SK-N-SH treated with all-trans-retinoic acid at 6 μM for 48 hours (cell line): ENCODE data around the gene PMM2.

Experiments
- ATAC-seq: fragments of 200-7000 bp; cut with Tn5 transposase; 3 replicates; pipeline ENCODE4 v1.9.1; 2020; ENCODE audit warnings: mild to moderate bottlenecking, moderate library complexity
- ARNTL ChIP-seq: fragments of 450-650 bp; formaldehyde crosslinking; IDR thresholded peaks from 2 replicates; pipeline ENCODE4 v1.5.0; 2020; ENCODE audit warnings: low read depth, mild to moderate bottlenecking, moderate library complexity, borderline replicate concordance
- BACH2 ChIP-seq: fragments of 250-450 bp; sonication (Bioruptor Pico); IDR thresholded peaks from 2 replicates; pipeline ENCODE4 v1.9.0; 2021; ENCODE audit warnings: mild to moderate bottlenecking, borderline replicate concordance
- CSDC2 ChIP-seq: fragments of 250-450 bp; sonication (Bioruptor Pico); IDR thresholded peaks from 2 replicates; pipeline ENCODE4 v1.5.0; 2020; ENCODE audit warnings: mild to moderate bottlenecking, moderate library complexity
- CSRNP3 ChIP-seq: fragments of 250-450 bp; sonication (Bioruptor Pico); IDR thresholded peaks from 2 replicates; pipeline ENCODE4 v1.5.1; 2021; ENCODE audit warnings: mild to moderate bottlenecking, moderate library complexity
- ESRRG ChIP-seq: fragments of 250-450 bp; sonication (Bioruptor Pico); IDR thresholded peaks from 2 replicates; pipeline ENCODE4 v1.6.1; 2021; ENCODE audit warnings: mild to moderate bottlenecking
- GLIS3 ChIP-seq: fragments of 250-450 bp; sonication (Bioruptor Pico); IDR thresholded peaks from 2 replicates; pipeline ENCODE4 v1.5.0; 2020; ENCODE audit warnings: mild to moderate bottlenecking, moderate library complexity
- ISL1 ChIP-seq: fragments of 250-450 bp; sonication (Bioruptor Pico); IDR thresholded peaks from 2 replicates; pipeline ENCODE4 v2.1.2; 2022; ENCODE audit warnings: mild to moderate bottlenecking, moderate library complexity
- OSR1 ChIP-seq: fragments of 250-450 bp; sonication (Bioruptor Pico); IDR thresholded peaks from 2 replicates; pipeline ENCODE4 v1.8.0; 2022; ENCODE audit warnings: moderate library complexity, mild to moderate bottlenecking, inconsistent platforms
- PATZ1 ChIP-seq: fragments of 250-450 bp; sonication (Bioruptor Pico); IDR thresholded peaks from 2 replicates; pipeline ENCODE4 v1.8.0; 2020; ENCODE audit warnings: mild to moderate bottlenecking, moderate library complexity, borderline replicate concordance
- POU6F1 ChIP-seq: fragments of 250-450 bp; sonication (Bioruptor Pico); IDR thresholded peaks from 2 replicates; pipeline ENCODE4 v1.8.0; 2021; ENCODE audit warnings: low read depth, mild to moderate bottlenecking, moderate library complexity, borderline replicate concordance
- PPARA ChIP-seq: fragments of 250-450 bp; sonication (Bioruptor Pico); IDR thresholded peaks from 2 replicates; pipeline ENCODE4 v1.5.0; 2020; ENCODE audit warnings: mild to moderate bottlenecking, borderline replicate concordance
- RARB ChIP-seq: fragments of 250-450 bp; sonication (Bioruptor Pico); IDR thresholded peaks from 2 replicates; pipeline ENCODE4 v1.8.0; 2021; ENCODE audit warnings: mild to moderate bottlenecking, moderate library complexity
- SNAI2 ChIP-seq: fragments of 250-450 bp; sonication (Bioruptor Pico); IDR thresholded peaks from 2 replicates; pipeline ENCODE4 v1.5.0; 2020; ENCODE audit warnings: mild to moderate bottlenecking, moderate library complexity
- TCF4 ChIP-seq: fragments of 250-450 bp; sonication (Bioruptor Pico); IDR thresholded peaks from 2 replicates; pipeline ENCODE4 v1.8.0; 2021; ENCODE audit warnings: mild to moderate bottlenecking, moderate library complexity, borderline replicate concordance
- TOX ChIP-seq: fragments of 250-450 bp; sonication (Bioruptor Pico); IDR thresholded peaks from 2 replicates; pipeline ENCODE4 v1.8.0; 2021; ENCODE audit warnings: mild to moderate bottlenecking, moderate library complexity, borderline replicate concordance
- ZC3H10 ChIP-seq: fragments of 250-450 bp; sonication (Bioruptor Pico); IDR thresholded peaks from 2 replicates; pipeline ENCODE4 v1.5.1; 2021; ENCODE audit warnings: mild to moderate bottlenecking, moderate library complexity
- ZFP3 ChIP-seq: fragments of 250-450 bp; sonication (Bioruptor Pico); IDR thresholded peaks from 2 replicates; pipeline ENCODE4 v1.5.0; 2020; ENCODE audit warnings: mild to moderate bottlenecking, moderate library complexity
- ZFP30 ChIP-seq: fragments of 450-650 bp; formaldehyde crosslinking; IDR thresholded peaks from 2 replicates; pipeline ENCODE4 v1.5.0; 2022; ENCODE audit warnings: mild to moderate bottlenecking, moderate library complexity
- ZNF565 ChIP-seq: fragments of 450-650 bp; formaldehyde crosslinking; conservative IDR thresholded peaks from 2 replicates; pipeline ENCODE4 v1.5.0; 2020; ENCODE audit warnings: low read depth, mild to moderate bottlenecking, moderate library complexity
- ZNF70 ChIP-seq: fragments of 450-650 bp; formaldehyde crosslinking; IDR thresholded peaks from 2 replicates; pipeline ENCODE4 v1.5.0; 2020; ENCODE audit warnings: mild to moderate bottlenecking, moderate library complexity
- ZNF8 ChIP-seq: fragments of 450-650 bp; formaldehyde crosslinking; IDR thresholded peaks from 2 replicates; pipeline ENCODE4 v1.5.0; 2020; ENCODE audit warnings: mild to moderate bottlenecking, moderate library complexity
- TF ChIP-seq, protein P1 (sequence below): fragments of 250-450 bp; sonication (Bioruptor Pico); IDR thresholded peaks from 2 replicates; pipeline ENCODE4 v1.5.1; 2020; ENCODE audit warnings: low read depth, mild to moderate bottlenecking, moderate library complexity
- TF ChIP-seq, protein P2 (sequence below): fragments of 250-450 bp; sonication (Bioruptor Pico); IDR thresholded peaks from 2 replicates; pipeline ENCODE4 v1.5.0; 2020; ENCODE audit warnings: mild to moderate bottlenecking, moderate library complexity

The PMM2 gene

GRCh38 chr16:8763899-8764298, 33.7 kb upstream of the PMM2 start:
- TF ChIP-seq PPARA (CRISPR knock-in tag) (no peak), POU6F1 (no peak), TOX (CRISPR knock-in tag) (no peak), SNAI2 (CRISPR knock-in tag) (no peak), TCF4 (no peak), ISL1 (no peak), ZC3H10 (CRISPR knock-in tag) (no peak), ZFP3 (CRISPR knock-in tag) (no peak), CSRNP3 (CRISPR knock-in tag) (no peak), ARNTL (CRISPR knock-in tag) (no peak), PATZ1 (CRISPR knock-in tag) (no peak), ESRRG (CRISPR knock-in tag) (no peak), ZFP30 (CRISPR knock-in tag) (no peak), BACH2 (CRISPR knock-in tag) (no peak), CSDC2 (CRISPR knock-in tag) (no peak)
- TF ChIP-seq, protein P1, sequence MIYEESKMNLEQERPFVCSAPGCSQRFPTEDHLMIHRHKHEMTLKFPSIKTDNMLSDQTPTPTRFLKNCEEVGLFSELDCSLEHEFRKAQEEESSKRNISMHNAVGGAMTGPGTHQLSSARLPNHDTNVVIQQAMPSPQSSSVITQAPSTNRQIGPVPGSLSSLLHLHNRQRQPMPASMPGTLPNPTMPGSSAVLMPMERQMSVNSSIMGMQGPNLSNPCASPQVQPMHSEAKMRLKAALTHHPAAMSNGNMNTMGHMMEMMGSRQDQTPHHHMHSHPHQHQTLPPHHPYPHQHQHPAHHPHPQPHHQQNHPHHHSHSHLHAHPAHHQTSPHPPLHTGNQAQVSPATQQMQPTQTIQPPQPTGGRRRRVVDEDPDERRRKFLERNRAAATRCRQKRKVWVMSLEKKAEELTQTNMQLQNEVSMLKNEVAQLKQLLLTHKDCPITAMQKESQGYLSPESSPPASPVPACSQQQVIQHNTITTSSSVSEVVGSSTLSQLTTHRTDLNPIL (CRISPR knock-in tag): no peak
- TF ChIP-seq, protein P2, sequence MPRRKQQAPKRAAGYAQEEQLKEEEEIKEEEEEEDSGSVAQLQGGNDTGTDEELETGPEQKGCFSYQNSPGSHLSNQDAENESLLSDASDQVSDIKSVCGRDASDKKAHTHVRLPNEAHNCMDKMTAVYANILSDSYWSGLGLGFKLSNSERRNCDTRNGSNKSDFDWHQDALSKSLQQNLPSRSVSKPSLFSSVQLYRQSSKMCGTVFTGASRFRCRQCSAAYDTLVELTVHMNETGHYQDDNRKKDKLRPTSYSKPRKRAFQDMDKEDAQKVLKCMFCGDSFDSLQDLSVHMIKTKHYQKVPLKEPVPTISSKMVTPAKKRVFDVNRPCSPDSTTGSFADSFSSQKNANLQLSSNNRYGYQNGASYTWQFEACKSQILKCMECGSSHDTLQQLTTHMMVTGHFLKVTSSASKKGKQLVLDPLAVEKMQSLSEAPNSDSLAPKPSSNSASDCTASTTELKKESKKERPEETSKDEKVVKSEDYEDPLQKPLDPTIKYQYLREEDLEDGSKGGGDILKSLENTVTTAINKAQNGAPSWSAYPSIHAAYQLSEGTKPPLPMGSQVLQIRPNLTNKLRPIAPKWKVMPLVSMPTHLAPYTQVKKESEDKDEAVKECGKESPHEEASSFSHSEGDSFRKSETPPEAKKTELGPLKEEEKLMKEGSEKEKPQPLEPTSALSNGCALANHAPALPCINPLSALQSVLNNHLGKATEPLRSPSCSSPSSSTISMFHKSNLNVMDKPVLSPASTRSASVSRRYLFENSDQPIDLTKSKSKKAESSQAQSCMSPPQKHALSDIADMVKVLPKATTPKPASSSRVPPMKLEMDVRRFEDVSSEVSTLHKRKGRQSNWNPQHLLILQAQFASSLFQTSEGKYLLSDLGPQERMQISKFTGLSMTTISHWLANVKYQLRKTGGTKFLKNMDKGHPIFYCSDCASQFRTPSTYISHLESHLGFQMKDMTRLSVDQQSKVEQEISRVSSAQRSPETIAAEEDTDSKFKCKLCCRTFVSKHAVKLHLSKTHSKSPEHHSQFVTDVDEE (CRISPR knock-in tag): no peak
- no peak for ATAC-seq

DNA sequence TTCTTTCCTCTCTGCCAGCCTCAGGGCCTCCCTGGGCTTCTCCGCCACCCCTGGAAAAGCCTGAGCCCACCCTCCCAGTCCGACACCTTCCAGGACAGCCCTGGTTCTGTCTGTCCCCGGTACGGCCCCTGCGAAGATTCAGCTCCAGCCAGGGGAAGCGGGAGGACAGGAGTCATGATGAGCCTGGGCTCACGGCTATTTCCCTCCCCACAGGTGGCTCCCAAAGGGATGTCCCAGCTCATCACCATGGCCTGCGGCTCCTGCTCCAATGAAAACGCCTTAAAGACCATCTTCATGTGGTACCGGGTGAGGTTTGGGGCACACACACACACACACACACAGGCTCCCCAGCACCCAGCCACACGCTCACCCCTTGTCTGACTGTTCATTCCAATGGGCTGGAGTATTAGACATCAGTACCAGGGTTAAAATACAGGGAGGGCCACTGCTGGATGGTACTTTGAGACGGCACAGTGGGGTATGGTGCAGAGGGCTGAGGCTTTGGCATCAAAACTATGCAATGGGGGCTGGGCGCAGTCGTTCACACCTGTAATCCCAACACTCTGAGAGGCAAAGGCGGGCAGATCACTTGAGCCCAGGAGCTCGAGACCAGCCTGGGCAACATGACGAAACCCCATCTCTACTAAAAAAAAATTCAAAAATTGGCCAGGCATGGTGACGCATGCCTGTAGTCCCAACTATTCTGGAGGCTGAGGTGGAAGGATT, 33.0 kb upstream of the PMM2 start:
- ATAC-seq: no peak
- TF ChIP-seq OSR1 (CRISPR knock-in tag): no peak
- no peak for TF ChIP-seq ZNF70 (CRISPR knock-in tag)
- no peak for TF ChIP-seq ZNF565 (CRISPR knock-in tag)
- TF ChIP-seq ZNF8 (CRISPR knock-in tag): no peak
- no peak for TF ChIP-seq ZC3H10 (CRISPR knock-in tag)
- TF ChIP-seq GLIS3 (CRISPR knock-in tag): no peak
- no peak for TF ChIP-seq TCF4
- no peak for TF ChIP-seq ISL1
- no peak for TF ChIP-seq CSRNP3 (CRISPR knock-in tag)
- TF ChIP-seq ARNTL (CRISPR knock-in tag): no peak
- TF ChIP-seq RARB: no peak
- TF ChIP-seq, protein P2 (CRISPR knock-in tag): no peak
- TF ChIP-seq ZFP30 (CRISPR knock-in tag): no peak
- no peak for TF ChIP-seq TOX (CRISPR knock-in tag)
- no peak for TF ChIP-seq SNAI2 (CRISPR knock-in tag)
- TF ChIP-seq ESRRG (CRISPR knock-in tag): no peak
- no peak for TF ChIP-seq PATZ1 (CRISPR knock-in tag)
